Measurements from ENCODE around the gene ELOVL1. TPM values are rescaled to one million over a fixed set of nuclear protein-coding genes. Genes with fewer than 3 reads are reported as not detected.
A peak's percentile ranks its signal among the peaks of the same experiment; 100 is the strongest.

Gene ELOVL1
- total RNA-seq, 6 experiments from 2014 or later = 19.9 to 38.3 (median 29.2) TPM

DNA sequence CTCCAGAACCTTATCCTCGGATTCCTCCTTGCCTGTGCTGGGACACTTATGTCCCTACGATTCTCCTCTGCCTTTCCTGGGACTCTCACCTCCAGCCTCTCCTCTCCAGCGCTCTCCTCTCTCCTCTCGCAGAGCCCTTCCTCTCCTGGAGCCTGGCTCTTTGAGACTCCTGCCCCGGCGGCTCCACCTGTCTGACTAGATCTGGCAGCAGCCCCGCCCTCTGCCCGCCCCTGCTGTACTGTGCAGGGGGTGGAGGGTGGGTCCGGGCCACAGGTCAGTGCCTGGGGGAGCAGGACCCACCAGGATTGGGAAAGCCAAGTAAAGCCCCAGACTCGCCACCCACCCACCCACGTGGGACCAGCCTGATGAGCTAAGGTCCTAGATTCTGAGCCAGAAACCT lies 1.6 kb downstream of the ELOVL1 start:
- H3K27ac ChIP-seq = peak overlapping the region in 1 of 3 donors; percentile 90
- intact Hi-C loops (cut with DNase I) = no loop called here

DNA sequence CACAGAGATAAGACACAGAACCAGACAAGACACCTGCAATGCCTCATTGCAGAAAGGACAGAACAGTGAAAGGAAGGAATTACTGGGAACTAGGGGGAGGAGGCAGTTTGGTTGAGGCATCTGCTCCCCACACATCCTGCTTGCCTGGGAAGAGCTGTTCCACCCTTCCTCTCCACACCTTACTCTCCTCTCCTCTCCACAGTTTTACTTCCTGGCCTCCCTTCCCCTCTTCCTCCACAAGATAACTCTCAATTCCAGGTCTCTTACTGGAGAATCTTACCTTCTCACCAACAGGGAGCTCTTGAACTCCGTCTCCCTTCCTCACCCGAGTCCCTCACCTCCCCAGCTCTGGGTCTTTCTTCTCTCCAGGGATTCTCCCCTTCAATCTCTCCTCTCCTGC lies 2.1 kb downstream of the ELOVL1 start:
- TF ChIP-seq POLR2A (IDR thresholded peaks at IDR 0.05) = no peak
- TF ChIP-seq, protein P1, sequence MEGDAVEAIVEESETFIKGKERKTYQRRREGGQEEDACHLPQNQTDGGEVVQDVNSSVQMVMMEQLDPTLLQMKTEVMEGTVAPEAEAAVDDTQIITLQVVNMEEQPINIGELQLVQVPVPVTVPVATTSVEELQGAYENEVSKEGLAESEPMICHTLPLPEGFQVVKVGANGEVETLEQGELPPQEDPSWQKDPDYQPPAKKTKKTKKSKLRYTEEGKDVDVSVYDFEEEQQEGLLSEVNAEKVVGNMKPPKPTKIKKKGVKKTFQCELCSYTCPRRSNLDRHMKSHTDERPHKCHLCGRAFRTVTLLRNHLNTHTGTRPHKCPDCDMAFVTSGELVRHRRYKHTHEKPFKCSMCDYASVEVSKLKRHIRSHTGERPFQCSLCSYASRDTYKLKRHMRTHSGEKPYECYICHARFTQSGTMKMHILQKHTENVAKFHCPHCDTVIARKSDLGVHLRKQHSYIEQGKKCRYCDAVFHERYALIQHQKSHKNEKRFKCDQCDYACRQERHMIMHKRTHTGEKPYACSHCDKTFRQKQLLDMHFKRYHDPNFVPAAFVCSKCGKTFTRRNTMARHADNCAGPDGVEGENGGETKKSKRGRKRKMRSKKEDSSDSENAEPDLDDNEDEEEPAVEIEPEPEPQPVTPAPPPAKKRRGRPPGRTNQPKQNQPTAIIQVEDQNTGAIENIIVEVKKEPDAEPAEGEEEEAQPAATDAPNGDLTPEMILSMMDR (IDR thresholded peaks at IDR 0.05) = no peak
- H3K27me3 ChIP-seq = no peaks in the 10 kb centered on the region
- H3K4me3 ChIP-seq = no peak overlapping the region
- no peaks in the 10 kb centered on the region for H3K9me3 ChIP-seq
- H3K4me1 ChIP-seq = peaks cover 0 to 16% (median 7%) of the 10 kb centered on the region in 4 donors
- no peak for ATAC-seq
- DNase-seq = no peak
- intact Hi-C loops (cut with DNase I) = no loop called here
- H3K36me3 ChIP-seq = peaks cover 0 to 34% (median 11%) of the 10 kb centered on the region in 4 donors
- H3K27ac ChIP-seq = no peak overlapping the region
- WGBS (ENCODE audit: insufficient coverage, low coverage, low lambda C conversion rate, missing lambda C conversion rate) = 87% methylated on average over 2 of the region's 2 CpGs

More for the DNA sequence above, 1.6 kb downstream of the ELOVL1 start:
- 83% methylated on average over 8 of the region's 11 CpGs for whole genome bisulfite sequencing (ENCODE audit: insufficient coverage, low coverage, low lambda C conversion rate, missing lambda C conversion rate)
- peaks cover 0 to 34% (median 11%) of the 10 kb centered on the region in 4 donors for H3K36me3 ChIP-seq
- H3K9me3 ChIP-seq = no peaks in the 10 kb centered on the region
- no peaks in the 10 kb centered on the region for H3K27me3 ChIP-seq
- H3K4me1 ChIP-seq = peaks cover 0 to 16% (median 7%) of the 10 kb centered on the region in 4 donors
- ATAC-seq (no peak), DNase-seq (peak in 1 of 3 donors; percentile 45)
- TF ChIP-seq, protein P1 (IDR thresholded peaks at IDR 0.05) = no peak
- TF ChIP-seq POLR2A (IDR thresholded peaks at IDR 0.05) = no peak
- H3K4me3 ChIP-seq = no peak overlapping the region

DNA sequence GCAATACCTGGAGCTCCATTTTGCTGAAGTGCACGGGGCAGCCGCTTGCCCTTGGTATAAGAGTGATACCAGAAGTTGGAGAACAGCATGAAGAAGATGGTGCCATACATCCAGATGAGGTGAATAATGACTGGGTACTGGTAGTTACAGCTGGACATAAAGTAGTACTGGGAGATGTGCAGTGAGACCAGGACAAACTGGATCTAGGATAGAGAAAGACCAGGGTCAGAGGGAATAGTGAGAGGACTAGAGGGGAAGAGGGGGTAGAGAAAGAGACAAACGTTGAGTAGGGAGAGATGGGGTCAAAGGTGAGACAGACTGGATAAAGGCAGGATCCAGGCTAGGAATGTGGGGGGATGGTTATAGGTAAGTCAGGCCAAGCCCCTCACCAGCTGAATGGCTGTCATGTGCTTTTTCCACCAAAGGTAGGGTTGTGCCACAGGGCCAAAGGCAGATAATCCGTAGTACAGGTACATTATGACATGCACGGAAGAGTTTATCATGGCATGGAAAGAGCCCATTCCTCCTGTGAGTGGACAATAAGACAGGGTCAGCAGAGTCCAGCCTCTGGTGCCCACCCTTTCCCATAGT lies 3.8 kb downstream of the ELOVL1 start:
- Histone ChIP-seq H3K36me3 (peaks cover 0 to 34% (median 11%) of the 10 kb centered on the region in 4 donors), H3K9me3 (no peaks in the 10 kb centered on the region), H3K27ac (no peak overlapping the region), H3K27me3 (no peaks in the 10 kb centered on the region), H3K4me1 (peaks cover 0 to 18% (median 8%) of the 10 kb centered on the region in 4 donors), H3K4me3 (no peak overlapping the region)
- ATAC-seq (no peak), DNase-seq (no peak)
- TF ChIP-seq POLR2A (IDR thresholded peaks at IDR 0.05) = no peak
- TF ChIP-seq, protein P1 (IDR thresholded peaks at IDR 0.05) = no peak
- intact Hi-C loops (cut with DNase I) = no loop called here
- 69% methylated on average over 3 of the region's 5 CpGs for WGBS (ENCODE audit: insufficient coverage, low coverage, low lambda C conversion rate, missing lambda C conversion rate)

DNA sequence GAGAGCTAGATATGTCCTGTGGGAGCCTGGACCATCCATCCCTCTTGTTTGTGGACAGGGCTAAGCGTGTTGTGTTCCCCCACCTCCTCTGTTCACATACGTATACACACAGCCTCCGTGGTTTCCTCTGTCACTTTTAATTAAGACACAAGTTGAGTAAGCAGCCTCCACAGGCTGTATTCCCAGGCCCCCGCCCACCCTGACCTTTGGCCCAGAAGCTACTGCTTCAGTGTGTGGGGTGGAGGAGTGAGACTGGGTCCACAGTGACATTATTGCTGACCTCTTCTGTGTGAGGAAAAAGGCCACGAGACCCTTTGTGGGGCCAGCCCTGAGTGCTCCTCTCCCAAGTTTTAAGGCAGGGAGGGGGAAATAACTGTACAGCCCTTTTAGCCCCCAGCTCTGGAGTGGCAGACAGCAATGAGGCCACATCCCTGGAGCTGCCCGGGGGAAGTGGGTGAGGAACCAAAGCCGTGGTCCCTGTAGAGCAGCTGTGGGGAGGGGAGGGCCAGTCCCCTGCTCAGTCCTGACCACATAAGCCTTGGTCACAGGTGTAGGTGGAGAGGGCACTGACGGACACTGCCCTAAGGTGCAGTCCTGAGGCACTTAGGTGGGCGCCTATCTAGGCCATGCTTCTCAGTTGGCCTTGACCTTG lies 4.4 kb downstream of the ELOVL1 start:
- H3K9me3 ChIP-seq = no peaks in the 10 kb centered on the region
- WGBS (ENCODE audit: insufficient coverage, low coverage, low lambda C conversion rate, missing lambda C conversion rate) = 45% methylated on average over 4 of the region's 9 CpGs
- TF ChIP-seq, protein P1 (IDR thresholded peaks at IDR 0.05) = no peak
- TF ChIP-seq POLR2A (IDR thresholded peaks at IDR 0.05) = no peak
- peaks cover 0 to 34% (median 11%) of the 10 kb centered on the region in 4 donors for H3K36me3 ChIP-seq
- intact Hi-C loops (cut with DNase I) = no loop called here
- DNase-seq = no peak
- H3K4me3 ChIP-seq = no peak overlapping the region
- H3K4me1 ChIP-seq = peaks cover 0 to 14% (median 6%) of the 10 kb centered on the region in 4 donors
- no peak overlapping the region for H3K27ac ChIP-seq
- no peak for ATAC-seq
- H3K27me3 ChIP-seq = no peaks in the 10 kb centered on the region
